ENCODE data around the gene ADCY1.
"Not testable (repeated sequence)": the region's sequence is repeated elsewhere in the genome, so short reads cannot be mapped to it uniquely, and the experiment has no call there.

The ADCY1 gene

GRCh38 chr7:45768516-45769394 lies 194.6 kb downstream of the ADCY1 start:
- peak; percentile 98 for DNase-seq

GRCh38 chr7:45769626-45770025 lies 195.5 kb downstream of the ADCY1 start:
- not testable (repeated sequence) for DNase-seq
